SK-N-SH (cell line): ENCODE measurements around the gene GOLT1A. TPM values are rescaled to one million over a fixed set of nuclear protein-coding genes. Genes with fewer than 3 reads are reported as not detected.

Experiments
- CTCF ChIA-PET: fragments of 300-600, 350-600 bp; formaldehyde crosslinking; extraction: SDS; loops from one replicate; lab custom pipeline; 2021; lab: Yijun Ruan, JAX
- POLR2A ChIA-PET: fragments of 350-600 bp; sonication (Branson Sonifier 250); formaldehyde crosslinking; extraction: SDS; loops from one replicate; lab custom pipeline; 2020; ENCODE audit warnings: antibody characterized with exemption, inconsistent platforms; lab: Yijun Ruan, JAX
- DNase-seq: peaks from one replicate; pipeline ENCODE4 v3.0.0; 2012
- H2AFZ ChIP-seq: fragments of 200-600 bp; sonication (generic); 2 replicates; pipeline ENCODE4 v1.8.1; 2016; ENCODE audit warnings: antibody characterized with exemption, mild to moderate bottlenecking, low read depth
- H3F3A ChIP-seq: fragments of 200-600 bp; sonication (generic); replicated peaks from 2 replicates; pipeline ENCODE3; 2016; ENCODE audit warnings: antibody characterized with exemption, mild to moderate bottlenecking; ENCODE audit not compliant: insufficient read depth
- H3K27ac ChIP-seq, 2 experiments: fragments of 200-500 bp in 1 of 2; fragments of 200-600 bp in 1 of 2; sonication (Bioruptor generic) in 1 of 2; sonication (generic), shearing (Covaris generic) in 1 of 2; 2 replicates each; pipeline versions ENCODE4 v1.5.1 to v1.6.1; 2014 to 2016; ENCODE audit warnings: low read depth in 2 of 2, inconsistent platforms in 1 of 2, low read length in 1 of 2, mild to moderate bottlenecking in 1 of 2, mixed read lengths in 1 of 2
- H3K27me3 ChIP-seq: fragments of 200-600 bp; sonication (generic), shearing (Covaris generic); 2 replicates; pipeline ENCODE4 v1.6.1; 2016; ENCODE audit warnings: mixed run types; ENCODE audit not compliant: insufficient read depth
- H3K36me3 ChIP-seq, 2 experiments: fragments of 200-500 bp in 1 of 2; fragments of 200-600 bp in 1 of 2; sonication (Bioruptor generic) in 1 of 2; sonication (generic) in 1 of 2; replicated peaks in 1 of 2; 2 replicates each; pipeline versions ENCODE3 to v1.5.1; 2014 to 2016; ENCODE audit warnings: low read length in 1 of 2, mild to moderate bottlenecking in 1 of 2; ENCODE audit not compliant: insufficient read depth in 2 of 2, control insufficient read depth in 1 of 2
- H3K4me1 ChIP-seq, 2 experiments: fragments of 200-500 bp in 1 of 2; fragments of 200-600 bp in 1 of 2; sonication (Bioruptor generic) in 1 of 2; sonication (generic), shearing (Covaris generic) in 1 of 2; 2 replicates each; pipeline versions ENCODE4 v1.5.1 to v1.6.1; 2014 to 2016; ENCODE audit warnings: low read depth in 1 of 2, low read length in 1 of 2, mixed run types in 1 of 2; ENCODE audit not compliant: insufficient read depth in 2 of 2, control insufficient read depth in 1 of 2
- H3K4me2 ChIP-seq: fragments of 200-600 bp; sonication (generic), shearing (Covaris generic); 2 replicates; pipeline ENCODE4 v1.6.1; 2017; ENCODE audit warnings: mixed run types
- H3K4me3 ChIP-seq, 2 experiments: fragments of 200-500 bp in 1 of 2; fragments of 200-600 bp in 1 of 2; sonication (Bioruptor generic) in 1 of 2; sonication (generic), shearing (Covaris generic) in 1 of 2; 2 replicates each; pipeline versions ENCODE4 v1.5.1 to v1.8.1; 2014 to 2016; ENCODE audit warnings: low read depth in 2 of 2, inconsistent platforms in 1 of 2, low read length in 1 of 2, mild to moderate bottlenecking in 1 of 2, mixed read lengths in 1 of 2, moderate library complexity in 1 of 2
- H3K79me2 ChIP-seq: fragments of 200-600 bp; sonication (generic); 2 replicates; pipeline ENCODE4 v1.8.1; 2017; ENCODE audit warnings: mild to moderate bottlenecking; ENCODE audit not compliant: insufficient read depth
- H3K9ac ChIP-seq: fragments of 200-600 bp; sonication (generic); 2 replicates; pipeline ENCODE4 v1.6.1; 2017; ENCODE audit warnings: mixed run types
- H3K9me2 ChIP-seq: fragments of 200-600 bp; sonication (generic); 2 replicates; pipeline ENCODE4 v1.6.1; 2017; ENCODE audit warnings: mixed run types
- H3K9me3 ChIP-seq: fragments of 200-600 bp; sonication (generic); 2 replicates; pipeline ENCODE4 v1.6.1; 2017; ENCODE audit warnings: mixed run types, mild to moderate bottlenecking, moderate library complexity
- H4K20me1 ChIP-seq: fragments of 200-600 bp; sonication (generic); 2 replicates; pipeline ENCODE4 v1.6.1; 2017; ENCODE audit warnings: mild to moderate bottlenecking, mixed run types; ENCODE audit not compliant: insufficient read depth
- CHD2 ChIP-seq: fragments of 150-350 bp; IDR thresholded peaks from 2 replicates; pipeline ENCODE4 v1.6.1; 2018; ENCODE audit warnings: low read length; ENCODE audit not compliant: partially characterized antibody
- CTCF ChIP-seq: fragments of 200-600 bp; sonication (generic); IDR thresholded peaks from 2 replicates; pipeline ENCODE4 v1.6.1; 2017; ENCODE audit warnings: antibody characterized with exemption, mild to moderate bottlenecking, moderate library complexity
- ELF1 ChIP-seq: IDR thresholded peaks from 2 replicates; pipeline ENCODE4 v1.4.0; 2012
- EP300 ChIP-seq, 2 experiments: IDR thresholded peaks; 2 replicates each; pipeline versions ENCODE4 v1.4.0 to v1.6.1; 2012; ENCODE audit warnings: borderline replicate concordance in 1 of 2, low read depth in 1 of 2, low read length in 1 of 2
- FOSL2 ChIP-seq: IDR thresholded peaks from 2 replicates; pipeline ENCODE4 v1.4.0; 2012; ENCODE audit warnings: low read depth, mild to moderate bottlenecking, moderate library complexity, borderline replicate concordance
- MXI1 ChIP-seq: IDR thresholded peaks from 2 replicates; pipeline ENCODE4 v1.6.1; 2012; ENCODE audit warnings: mild to moderate bottlenecking, low read depth, low read length, improper control_type of control experiment
- PBX3 ChIP-seq: IDR thresholded peaks from 2 replicates; pipeline ENCODE4; 2012
- RAD21 ChIP-seq: IDR thresholded peaks from 2 replicates; pipeline ENCODE4 v1.6.1; 2012; ENCODE audit warnings: mild to moderate bottlenecking, low read length
- RFX5 ChIP-seq: IDR thresholded peaks from 2 replicates; pipeline ENCODE4 v1.6.1; 2012; ENCODE audit warnings: mild to moderate bottlenecking, improper control_type of control experiment, low read length
- SIN3A ChIP-seq: IDR thresholded peaks from 2 replicates; pipeline ENCODE4 v1.6.1; 2012; ENCODE audit warnings: low read depth, mild to moderate bottlenecking, low read length, moderate library complexity, borderline replicate concordance
- TAF1 ChIP-seq: IDR thresholded peaks from 2 replicates; pipeline ENCODE4 v1.6.1; 2012; ENCODE audit warnings: low read depth, mild to moderate bottlenecking, low read length, moderate library complexity, borderline replicate concordance
- whole genome bisulfite sequencing: methylation state at CpG from one replicate; pipeline ENCODE4 v1.1.6; 2017; ENCODE audit warnings: low lambda C conversion rate; 5-methylcytosine and 5-hydroxymethylcytosine counted together
- polyA plus RNA-seq, 3 experiments: library from polyadenylated mRNA; depleted of rRNA; stranded (reverse); fragments of >200 nt; gene quantifications; 2 replicates each; pipeline ENCODE4 v1.2.3, GENCODE V29; 2012
- TF ChIP-seq, protein P1 (sequence below): fragments of 150-350 bp; IDR thresholded peaks from 2 replicates; pipeline ENCODE4 v1.6.1; 2017; ENCODE audit warnings: antibody characterized with exemption, low read length, low read depth, borderline replicate concordance

The GOLT1A gene
- polyA plus RNA-seq, 1 of the 3 experiments (the other 2 are of a cell fraction), result not detected

GRCh38 chr1:204251926-204252689, 38.3 kb upstream of the GOLT1A start (continued):
- TF ChIP-seq RFX5 (no peak), TAF1 (no peak), CHD2 (no peak), MXI1 (no peak), EP300 (IDR thresholded peaks at IDR 0.05; ENCODE audit: borderline replicate concordance in 1 of 2, low read depth in 1 of 2, low read length in 1 of 2) (no peak), PBX3 (no peak), SIN3A (no peak)
- TF ChIP-seq, protein P1, sequence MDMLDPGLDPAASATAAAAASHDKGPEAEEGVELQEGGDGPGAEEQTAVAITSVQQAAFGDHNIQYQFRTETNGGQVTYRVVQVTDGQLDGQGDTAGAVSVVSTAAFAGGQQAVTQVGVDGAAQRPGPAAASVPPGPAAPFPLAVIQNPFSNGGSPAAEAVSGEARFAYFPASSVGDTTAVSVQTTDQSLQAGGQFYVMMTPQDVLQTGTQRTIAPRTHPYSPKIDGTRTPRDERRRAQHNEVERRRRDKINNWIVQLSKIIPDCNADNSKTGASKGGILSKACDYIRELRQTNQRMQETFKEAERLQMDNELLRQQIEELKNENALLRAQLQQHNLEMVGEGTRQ, result no peak

DNA sequence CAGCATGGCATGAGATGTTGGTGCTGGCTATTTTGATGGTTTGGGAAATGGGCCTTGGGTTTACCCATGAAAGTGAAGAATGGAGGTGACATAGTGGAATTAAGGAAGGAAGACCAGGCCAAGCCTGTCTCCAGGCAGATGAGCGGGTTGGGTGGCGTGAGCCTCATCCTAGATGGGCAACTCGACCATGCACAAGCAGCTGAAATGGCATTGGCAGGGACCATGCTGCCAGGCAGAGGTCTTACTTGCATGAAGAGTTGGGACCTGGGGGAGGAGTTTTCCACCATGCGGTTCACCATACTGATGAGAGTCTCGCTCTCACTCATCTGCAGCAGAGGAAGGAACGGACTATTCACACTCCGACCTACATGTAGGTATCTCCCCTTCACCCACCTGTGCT, 37.5 kb upstream of the GOLT1A start:
- H3K79me2 ChIP-seq, result no peaks in the 10 kb centered on the region
- POLR2A ChIA-PET, result no interaction called here
- no peaks in the 10 kb centered on the region for H4K20me1 ChIP-seq
- no peaks in the 10 kb centered on the region; a peak in 1 of 4 replicates for H3K4me1 ChIP-seq
- H3K4me2 ChIP-seq, result no peak overlapping the region
- no peak overlapping the region for H2AFZ ChIP-seq
- no peaks in the 10 kb centered on the region for H3F3A ChIP-seq
- H3K36me3 ChIP-seq, result peaks cover 0 to 8% of the 10 kb centered on the region in 2 experiments
- no peaks in the 10 kb centered on the region for H3K9me3 ChIP-seq
- H3K9me2 ChIP-seq, result no peaks in the 10 kb centered on the region
- no peak overlapping the region; a peak in 1 of 4 replicates for H3K27ac ChIP-seq
- no peak for TF ChIP-seq RAD21
- TF ChIP-seq ELF1, result no peak
- TF ChIP-seq FOSL2, result no peak
- TF ChIP-seq MXI1, result no peak
- no peak for TF ChIP-seq CTCF
- H3K4me3 ChIP-seq, result no peak overlapping the region
- 81% methylated on average over 7 of the region's 7 CpGs for WGBS
- CTCF ChIA-PET, result interaction anchor here (15.9 kb wide), 1 partner anchor 109 kb away, joined by 338 read pairs; the partner anchor contains the start of gene PLEKHA6
- DNase-seq, result no peak
- H3K27me3 ChIP-seq, result no peaks in the 10 kb centered on the region; the same call in 1 of the 2 replicates
- H3K9ac ChIP-seq, result no peak overlapping the region
